GM21447 (cell line): ENCODE data around the gene PARP14.
"Not testable (repeated sequence)": the region's sequence is repeated elsewhere in the genome, so short reads cannot be mapped to it uniquely, and the experiment has no call there.

Experiments
- ATAC-seq: cut with Tn5 transposase; IDR thresholded peaks from one replicate; pipeline ENCODE4 v1.9.1; 2021; ENCODE audit not compliant: unreplicated experiment

PARP14 gene

DNA sequence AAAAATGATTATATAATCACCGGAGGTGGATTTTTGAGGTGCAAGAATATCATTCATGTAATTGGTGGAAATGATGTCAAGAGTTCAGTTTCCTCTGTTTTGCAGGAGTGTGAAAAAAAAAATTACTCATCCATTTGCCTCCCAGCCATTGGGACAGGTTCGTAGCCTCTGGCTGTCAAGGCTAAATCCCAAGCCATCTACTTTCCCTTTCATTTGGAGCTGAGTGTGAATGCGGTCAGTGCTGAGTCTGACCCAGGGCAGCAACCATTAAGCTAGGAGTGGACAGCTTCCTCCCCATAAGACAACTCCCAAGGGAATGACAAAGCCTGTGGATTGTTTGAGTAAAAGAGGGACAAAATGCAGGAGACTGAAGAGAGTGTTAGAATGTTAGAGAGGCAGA, 33.6 kb downstream of the PARP14 start:
- no peak for ATAC-seq

DNA sequence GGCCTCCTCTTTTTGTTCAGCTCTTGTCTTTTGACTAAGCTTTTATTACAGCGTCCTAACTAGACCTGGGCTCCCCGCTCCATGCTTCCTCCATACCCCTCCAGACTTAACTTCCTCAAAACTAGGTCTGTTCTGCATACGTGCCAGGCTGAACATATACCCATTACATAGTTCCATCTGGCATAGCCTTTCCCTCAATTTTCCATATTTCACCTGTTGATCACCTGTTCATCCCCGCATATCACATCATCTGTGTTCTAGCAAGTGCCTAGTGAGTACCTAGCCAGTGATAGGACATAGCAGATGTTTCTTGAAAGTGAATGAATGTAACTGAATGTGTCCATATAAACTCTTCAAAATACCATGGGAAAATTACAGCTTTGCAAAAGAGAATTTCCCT, 36.0 kb downstream of the PARP14 start:
- no peak for ATAC-seq

DNA sequence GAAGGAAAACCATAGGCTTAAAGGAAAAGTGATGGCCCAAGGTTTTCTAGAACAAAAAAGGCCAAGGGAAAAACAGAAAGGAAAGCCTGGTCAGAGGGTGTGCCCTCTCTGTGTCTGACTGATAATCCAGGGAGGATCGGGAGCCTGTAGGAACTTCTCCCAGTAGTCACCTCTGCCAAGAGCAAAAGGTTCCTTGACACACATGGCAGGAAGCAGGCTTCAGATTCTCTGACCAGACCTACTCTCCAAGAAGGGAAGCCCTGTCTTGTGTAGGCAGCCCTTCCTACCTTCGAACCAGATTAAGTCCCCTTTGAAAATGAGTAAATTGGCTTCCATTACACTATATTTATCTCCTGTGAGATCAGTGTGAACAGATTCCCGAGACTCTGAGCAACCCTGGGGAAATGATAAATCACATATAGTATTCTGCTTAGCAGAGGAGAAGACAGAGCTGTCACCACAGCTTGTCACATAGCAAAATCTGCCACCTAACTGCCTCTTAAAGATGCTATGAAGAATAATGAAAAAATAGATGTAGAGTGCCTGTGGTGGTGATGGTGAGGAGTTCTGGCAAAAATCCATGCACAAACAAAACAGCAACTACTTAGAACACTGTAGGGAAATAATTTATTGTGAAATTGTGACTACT, 38.8 kb downstream of the PARP14 start:
- ATAC-seq: no peak

DNA sequence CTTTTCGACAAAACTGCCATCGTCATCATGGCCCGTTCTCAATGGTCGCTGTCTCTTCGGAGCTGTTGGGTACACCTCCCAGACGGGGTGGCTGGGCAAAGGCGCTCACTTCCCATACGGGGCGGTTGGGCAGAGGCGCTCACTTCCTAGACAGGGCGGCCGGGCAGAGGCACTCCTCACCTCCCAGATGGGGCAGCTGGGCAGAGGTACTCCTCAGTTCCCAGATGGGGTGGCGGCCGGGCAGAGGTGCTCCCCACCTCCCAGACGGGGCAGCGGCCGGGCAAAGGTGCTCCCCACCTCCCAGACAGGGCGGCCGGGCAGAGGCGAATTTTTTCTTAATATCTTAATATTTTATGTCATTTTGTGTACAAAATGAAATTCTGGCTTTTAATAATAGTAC, 44.5 kb downstream of the PARP14 start:
- ATAC-seq: no peak

DNA sequence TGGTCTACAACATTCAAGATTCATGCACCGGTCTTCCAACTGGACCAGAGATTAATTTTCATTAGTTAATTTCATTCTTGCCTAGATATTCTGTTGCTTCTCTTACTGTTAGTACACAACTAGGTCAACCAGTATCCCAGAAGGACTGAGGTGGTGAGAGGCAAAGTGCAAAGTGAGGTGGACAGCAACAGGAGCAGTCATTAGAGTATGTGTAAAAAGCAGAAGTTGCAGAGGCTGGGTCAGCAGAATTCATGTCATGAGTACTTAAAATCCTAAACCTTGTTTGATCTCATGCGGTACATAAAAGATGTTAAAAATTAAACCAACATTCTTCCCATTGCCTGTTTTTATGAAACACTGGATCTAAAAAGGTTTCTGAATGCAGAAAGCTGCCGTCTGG, 46.7 kb downstream of the PARP14 start:
- ATAC-seq: no peak

DNA sequence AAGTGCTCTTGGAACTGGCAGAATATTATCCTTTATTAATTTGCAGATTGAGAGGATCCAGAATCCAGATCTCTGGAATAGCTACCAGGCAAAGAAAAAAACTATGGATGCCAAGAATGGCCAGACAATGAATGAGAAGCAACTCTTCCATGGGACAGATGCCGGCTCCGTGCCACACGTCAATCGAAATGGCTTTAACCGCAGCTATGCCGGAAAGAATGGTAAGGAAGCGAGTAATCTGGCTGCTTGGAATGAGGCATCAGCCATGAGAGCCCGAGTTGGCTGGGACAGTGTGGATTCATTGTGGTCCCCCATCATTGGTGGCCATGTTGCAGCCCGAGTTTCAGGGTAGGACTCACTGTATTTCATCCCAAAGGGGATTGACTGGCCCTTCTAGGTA, 47.1 kb downstream of the PARP14 start:
- no peak for ATAC-seq

DNA sequence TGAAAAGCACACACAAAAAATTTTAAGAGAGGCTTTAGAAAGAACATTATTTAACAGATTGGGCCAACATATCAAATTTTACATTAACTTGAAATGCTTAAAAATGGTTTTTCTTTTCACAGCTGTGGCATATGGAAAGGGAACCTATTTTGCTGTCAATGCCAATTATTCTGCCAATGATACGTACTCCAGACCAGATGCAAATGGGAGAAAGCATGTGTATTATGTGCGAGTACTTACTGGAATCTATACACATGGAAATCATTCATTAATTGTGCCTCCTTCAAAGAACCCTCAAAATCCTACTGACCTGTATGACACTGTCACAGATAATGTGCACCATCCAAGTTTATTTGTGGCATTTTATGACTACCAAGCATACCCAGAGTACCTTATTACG, 47.5 kb downstream of the PARP14 start:
- no peak for ATAC-seq

DNA sequence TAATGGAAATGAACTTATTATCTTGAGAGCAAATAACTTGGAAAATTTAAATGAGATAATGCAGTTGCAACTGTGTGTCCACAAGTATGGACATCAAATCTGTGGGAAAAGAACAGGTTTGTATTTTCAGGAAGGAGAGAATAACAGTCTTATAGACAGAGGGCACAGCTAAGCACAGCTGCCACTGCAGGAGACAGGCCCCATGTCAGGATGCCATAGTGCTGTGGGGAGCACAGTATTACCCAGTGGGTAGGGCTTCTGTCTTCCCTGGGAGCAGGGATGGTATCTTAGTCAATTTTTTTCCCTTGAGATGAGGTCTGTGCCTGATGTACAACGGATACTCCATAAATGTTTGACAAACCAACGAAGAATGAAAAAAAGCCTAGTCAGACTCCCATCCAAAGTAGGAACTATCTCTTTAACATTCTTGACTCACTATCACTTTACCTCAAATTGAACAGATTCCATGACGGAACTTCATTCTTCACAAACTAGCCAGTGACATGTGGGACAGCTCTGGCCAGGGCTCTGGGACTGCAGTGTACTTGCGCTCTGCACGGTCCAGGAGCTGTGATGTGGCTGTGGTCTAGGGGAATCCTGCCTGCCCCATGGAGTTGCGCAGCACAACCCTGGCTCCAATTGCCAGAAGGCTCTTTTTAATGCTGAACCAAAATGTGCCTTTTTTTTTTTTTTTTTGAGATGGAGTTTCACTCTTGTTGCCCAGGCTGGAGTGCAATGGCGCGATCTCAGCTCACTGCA, 48.3 kb downstream of the PARP14 start:
- no peak for ATAC-seq

DNA sequence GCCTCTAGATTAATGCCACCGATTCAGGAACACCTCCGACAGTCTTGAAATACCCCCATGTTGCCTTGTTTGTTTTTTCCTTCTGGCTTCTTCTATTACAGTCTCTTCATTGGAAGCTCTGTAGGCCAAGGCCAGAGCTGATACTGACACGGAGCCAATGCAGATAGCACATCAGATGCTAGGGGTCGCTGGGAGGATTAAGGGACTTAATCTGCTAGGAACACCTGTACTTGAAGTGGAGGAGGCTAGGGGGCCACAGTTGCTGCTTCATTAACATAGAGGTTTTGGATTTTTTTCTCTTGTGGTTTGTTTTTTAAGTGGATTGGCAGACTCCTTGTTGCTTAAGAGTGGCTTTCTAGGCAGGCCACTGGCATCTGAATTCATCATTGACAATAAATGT, 49.6 kb downstream of the PARP14 start:
- no peak for ATAC-seq

DNA sequence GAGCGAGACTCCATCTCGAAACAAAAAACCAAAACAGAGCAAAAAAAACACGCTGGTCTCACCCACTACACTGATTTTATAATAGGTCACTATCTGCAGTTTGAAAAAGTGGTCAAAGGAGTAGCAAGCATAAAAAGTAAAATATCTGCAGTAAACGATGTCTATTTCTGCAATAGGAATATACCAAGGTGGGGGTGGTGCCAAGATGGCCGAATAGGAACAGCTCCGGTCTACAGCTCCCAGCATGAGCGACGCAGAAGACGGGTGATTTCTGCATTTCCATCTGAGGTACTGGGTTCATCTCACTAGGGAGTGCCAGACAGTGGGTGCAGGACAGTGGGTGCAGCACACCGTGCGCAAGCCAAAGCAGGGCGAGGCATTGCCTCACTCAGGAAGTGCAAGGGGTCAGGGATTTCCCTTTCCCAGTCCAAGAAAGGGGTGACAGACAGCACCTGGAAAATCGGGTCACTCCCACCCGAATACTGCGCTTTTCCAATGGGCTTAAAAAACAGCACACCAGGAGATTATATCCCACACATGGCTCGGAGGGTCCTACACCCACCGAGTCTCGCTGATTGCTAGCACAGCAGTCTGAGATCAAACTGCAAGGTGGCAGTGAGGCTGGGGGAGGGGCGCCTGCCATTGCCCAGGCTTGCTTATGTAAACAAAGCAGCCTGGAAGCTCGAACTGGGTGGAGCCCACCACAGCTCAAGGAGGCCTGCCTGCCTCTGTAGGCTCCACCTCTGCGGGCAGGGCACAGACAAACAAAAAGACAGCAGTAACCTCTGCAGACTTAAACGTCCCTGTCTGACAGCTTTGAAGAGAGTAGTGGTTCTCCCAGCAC, 52.3 kb downstream of the PARP14 start:
- not testable (repeated sequence) for ATAC-seq

DNA sequence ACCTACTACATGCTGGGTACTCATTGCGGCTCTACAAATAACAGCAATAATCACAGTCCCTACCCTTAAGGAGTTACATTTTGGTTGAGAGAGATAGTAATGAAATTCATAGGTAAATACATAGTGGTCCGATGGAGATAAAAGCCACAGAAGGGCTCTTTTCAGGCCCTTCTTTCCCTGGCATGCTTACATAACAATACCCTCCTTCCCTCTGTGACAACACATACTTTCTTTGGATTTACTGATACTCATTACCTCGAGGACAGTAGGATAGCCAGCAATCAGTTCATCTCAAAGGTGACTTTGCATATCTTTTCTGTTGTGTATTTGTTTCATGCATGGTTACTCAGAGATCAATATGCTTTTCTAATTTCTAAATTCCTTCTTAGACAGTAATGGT, 58.5 kb downstream of the PARP14 start:
- ATAC-seq: no peak

DNA sequence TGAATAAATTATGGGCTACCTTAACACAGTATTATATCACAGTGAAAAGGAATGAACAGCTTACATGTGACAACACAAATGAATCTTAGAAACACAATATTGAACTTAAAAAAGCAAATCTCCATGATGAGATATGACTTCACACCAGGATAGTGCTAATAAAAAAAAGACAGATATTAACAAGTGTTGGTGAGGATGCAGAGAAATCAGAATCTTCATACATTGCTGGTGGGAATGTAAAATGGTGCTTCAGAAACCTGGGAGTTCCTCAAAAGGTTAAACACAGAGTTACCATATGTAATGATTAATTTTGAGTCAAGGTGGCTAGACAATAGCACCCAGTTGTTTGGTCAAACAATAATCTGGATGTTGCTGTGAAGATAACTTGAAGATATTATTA, 61.6 kb downstream of the PARP14 start:
- no peak for ATAC-seq

DNA sequence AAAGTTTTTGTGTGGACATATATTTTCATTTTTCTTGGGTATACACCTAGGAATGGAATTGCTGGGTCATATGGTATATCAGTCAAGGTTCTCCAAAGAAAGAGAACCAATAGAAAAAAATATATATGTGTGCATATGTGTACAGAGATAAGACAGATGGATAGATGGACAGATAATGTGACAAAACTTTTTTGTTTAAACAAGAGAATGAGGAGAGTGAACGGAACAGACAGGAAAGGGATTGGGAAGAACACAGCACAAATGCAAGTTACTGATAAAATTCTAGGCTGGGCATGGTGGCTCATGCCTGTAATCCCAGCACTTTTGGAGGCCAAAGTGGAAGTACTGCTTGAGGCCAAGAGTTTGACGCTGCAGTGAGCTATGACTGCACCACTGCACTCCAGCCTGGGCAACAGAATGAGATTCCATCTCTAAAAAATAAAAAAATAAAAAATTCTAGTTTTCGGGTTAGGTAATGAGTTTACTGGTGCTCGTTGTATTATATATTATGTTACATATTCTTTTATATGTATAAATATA, 63.0 kb downstream of the PARP14 start:
- no peak for ATAC-seq

DNA sequence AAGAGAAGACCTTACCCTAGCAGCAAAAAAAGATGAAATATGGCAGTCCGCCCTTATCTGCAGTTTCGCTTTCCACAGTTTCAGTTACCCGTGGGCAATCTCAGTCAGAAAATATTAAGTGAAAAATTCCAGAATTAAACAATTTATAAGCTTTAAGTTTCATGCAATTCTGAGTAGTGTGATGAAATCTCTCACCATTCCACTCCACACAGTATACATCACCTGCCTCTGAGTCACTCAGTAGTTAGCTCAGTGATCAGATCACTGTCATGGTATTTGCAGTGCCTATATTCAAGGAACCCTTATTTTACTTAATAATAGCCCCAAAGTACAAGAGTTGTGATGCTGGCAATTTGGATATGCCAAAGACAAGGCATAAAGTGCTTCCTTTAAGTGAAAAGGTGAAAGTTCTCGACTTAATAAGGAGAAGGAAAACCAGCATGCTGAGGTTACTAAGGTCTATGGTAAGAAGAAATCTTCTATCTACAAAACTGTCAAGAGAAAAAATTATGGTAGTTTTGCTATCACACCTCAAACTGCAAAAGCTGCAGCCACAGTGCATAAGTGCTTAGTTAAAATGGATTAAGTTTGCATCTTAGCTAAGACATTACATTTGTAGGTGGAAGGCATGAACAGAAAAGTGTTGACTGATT, 64.9 kb downstream of the PARP14 start:
- ATAC-seq: no peak

DNA sequence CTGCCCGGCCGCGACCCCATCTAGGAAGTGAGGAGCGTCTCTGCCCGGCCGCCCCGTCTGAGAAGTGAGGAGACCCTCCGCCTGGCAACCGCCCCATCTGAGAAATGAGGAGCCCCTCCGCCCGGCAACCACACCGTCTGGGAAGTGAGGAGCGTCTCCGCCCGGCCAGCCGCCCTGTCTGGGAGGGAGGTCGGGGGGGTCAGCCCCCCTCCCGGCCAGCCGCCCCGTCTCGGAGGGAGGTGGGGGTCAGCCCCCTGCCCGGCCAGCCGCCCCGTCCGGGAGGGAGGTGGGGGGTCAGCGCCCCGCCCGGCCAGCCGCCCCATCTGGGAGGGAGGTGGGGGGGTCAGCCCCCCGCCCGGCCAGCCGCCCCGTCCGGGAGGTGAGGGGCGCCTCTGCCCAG, 66.7 kb downstream of the PARP14 start:
- not testable (repeated sequence) for ATAC-seq

DNA sequence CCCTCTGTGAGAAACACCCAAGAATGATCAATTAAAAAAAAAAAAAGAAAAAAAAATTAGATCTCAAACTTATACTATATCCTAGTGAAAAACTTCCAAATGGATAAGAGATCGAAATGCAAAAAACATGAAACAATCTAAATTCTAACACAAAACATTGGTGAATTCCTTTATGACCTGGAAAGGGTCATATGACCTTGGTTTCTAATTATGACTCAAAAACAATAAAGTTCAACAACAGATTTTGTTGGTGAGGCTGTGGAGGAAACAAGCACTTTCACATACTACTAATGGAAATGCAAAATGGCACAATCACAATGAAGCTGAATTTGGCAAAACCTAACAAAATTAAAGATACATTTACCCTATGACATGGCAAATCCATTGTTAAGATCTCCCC, 67.7 kb downstream of the PARP14 start:
- no peak for ATAC-seq

DNA sequence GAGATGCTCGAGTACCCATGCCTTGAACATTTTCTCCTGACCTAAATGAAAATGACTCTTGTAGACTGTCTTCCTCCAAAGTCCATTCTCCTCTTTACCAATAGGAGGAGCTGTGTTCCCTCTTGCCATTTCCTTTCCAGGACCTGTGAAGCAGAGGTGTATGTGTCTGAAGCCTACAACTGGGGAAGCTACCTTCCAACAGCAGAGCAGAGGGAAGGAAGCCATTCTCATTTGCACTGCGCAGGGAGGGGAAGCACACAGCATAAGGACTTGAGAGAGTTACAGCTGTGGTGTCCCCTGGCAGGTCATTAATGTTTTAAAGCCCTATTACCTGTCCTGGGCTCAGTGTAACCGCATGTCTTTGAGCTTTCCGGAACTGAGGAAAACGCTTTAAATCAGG, 74.3 kb downstream of the PARP14 start:
- no peak for ATAC-seq

DNA sequence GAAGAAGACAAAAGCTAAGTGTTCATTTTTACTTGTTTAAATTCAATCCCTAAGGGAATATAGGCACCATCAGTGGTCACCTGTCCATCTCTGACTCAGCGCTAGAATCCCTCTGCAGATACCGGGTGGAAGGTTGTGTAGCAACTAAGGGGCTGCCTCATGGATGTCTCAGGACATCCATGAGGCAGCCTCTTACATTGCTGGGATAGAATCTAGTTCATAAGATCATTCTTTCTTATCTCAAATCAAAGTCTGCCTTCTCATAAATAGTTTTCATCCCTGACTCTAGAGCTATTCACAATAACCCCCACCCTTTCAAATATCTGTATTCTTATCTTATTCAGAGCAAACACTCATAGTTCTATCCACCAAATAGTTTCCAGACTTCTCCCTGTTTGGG, 74.9 kb downstream of the PARP14 start:
- no peak for ATAC-seq

DNA sequence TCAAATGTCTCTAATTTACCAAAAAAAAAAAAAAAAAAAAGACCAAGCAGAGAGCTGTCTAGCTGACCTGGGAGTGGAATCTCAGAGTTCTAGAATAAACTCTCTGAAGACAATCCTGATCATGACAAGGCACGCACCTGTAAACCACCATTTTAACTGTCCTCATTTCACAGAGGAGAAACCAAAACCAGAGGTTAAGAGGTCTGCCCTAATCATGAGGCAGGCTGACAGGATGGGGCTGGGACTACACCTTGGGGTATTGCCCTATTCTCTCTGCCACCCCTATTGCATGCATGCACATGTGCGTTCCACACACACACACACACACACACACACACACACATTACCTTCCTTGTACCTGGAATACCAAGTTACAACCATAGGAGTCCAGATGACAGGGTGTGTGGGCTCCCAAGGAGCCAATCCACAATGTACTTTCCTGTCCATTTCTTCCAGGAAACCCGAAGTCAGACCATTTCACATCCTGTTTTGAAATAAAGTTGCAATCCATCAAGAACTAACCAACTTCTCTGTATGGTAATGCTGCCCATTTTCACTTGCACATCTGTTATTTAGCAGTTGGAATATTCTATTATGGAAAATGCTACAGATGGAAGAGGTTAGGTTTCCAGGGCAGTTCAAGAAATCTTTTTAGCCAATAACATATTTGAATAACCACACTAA, 78.4 kb downstream of the PARP14 start:
- no peak for ATAC-seq

DNA sequence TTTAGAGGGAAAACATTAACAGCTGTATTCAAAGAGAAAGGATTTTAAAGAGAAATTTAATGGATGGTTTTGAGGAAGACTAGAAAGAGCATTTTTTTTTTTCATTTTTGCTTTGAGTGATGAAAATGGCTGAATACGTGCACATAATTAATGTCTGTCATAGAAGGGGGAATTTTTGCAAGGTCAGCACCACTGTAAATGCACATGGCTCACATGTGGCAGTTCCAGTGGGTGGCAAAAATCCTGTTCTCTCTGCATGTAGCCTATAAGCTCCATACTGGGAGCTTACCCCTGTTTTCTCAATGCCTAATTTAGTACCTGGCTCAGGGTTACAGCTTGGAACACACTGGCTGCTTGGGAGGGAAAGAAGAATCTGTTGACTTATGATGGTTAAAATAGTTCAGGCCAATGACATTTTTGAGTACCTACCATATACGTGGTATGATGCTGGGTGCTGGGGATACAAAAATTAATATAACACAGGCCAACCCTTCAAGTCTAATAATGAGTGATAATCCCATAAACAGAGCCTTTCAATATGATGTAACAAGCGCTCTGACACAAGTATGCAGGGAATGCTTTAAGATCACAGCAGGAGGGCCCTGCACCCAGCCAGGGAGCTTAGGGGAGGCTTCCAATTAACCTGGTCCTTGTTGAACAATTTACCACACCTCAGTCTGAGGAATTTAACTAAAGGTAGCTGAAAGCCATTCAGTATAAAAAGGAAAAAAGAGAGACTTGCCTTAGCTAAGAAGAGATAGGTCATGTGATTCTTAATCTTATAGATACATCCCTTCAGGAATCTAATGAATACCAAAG, 80.0 kb downstream of the PARP14 start:
- ATAC-seq: no peak
